Measurements from ENCODE around the gene SUPT6H.
"Not testable (repeated sequence)": the region's sequence is repeated elsewhere in the genome, so short reads cannot be mapped to it uniquely, and the experiment has no call there.

Gene SUPT6H

GRCh38 chr17:28655160-28655559 lies 6.8 kb upstream of the SUPT6H start:
- no peak for FAIRE-seq

GRCh38 chr17:28657756-28658155 lies 4.2 kb upstream of the SUPT6H start:
- FAIRE-seq = no peak

GRCh38 chr17:28658342-28658741 lies 3.7 kb upstream of the SUPT6H start:
- not testable (repeated sequence) for FAIRE-seq

GRCh38 chr17:28658766-28659496 lies 3.1 kb upstream of the SUPT6H start:
- FAIRE-seq = not testable (repeated sequence)

GRCh38 chr17:28659497-28659881 lies 2.5 kb upstream of the SUPT6H start:
- not testable (repeated sequence) for FAIRE-seq

GRCh38 chr17:28662527-28662829 lies 473 bp downstream of the SUPT6H start:
- FAIRE-seq = no peak

GRCh38 chr17:28663723-28664122 lies 1.7 kb downstream of the SUPT6H start:
- no peak for FAIRE-seq

- FAIRE-seq = no peak
Observed at GRCh38 chr17:28665994-28666393, 4.0 kb downstream of the SUPT6H start.

- no peak for FAIRE-seq
Observed at GRCh38 chr17:28667870-28668269, 5.9 kb downstream of the SUPT6H start.

GRCh38 chr17:28669918-28670317 lies 7.9 kb downstream of the SUPT6H start:
- no peak for FAIRE-seq

- FAIRE-seq = no peak
Observed at GRCh38 chr17:28675490-28675889, 13.5 kb downstream of the SUPT6H start.

- FAIRE-seq = no peak
Observed at GRCh38 chr17:28675980-28676379, 14.0 kb downstream of the SUPT6H start.

- FAIRE-seq = no peak
Observed at GRCh38 chr17:28682655-28683054, 20.6 kb downstream of the SUPT6H start.

GRCh38 chr17:28684963-28685362 lies 23.0 kb downstream of the SUPT6H start:
- FAIRE-seq = no peak

GRCh38 chr17:28685366-28685765 lies 23.4 kb downstream of the SUPT6H start:
- no peak for FAIRE-seq

- no peak for FAIRE-seq
Observed at GRCh38 chr17:28686296-28686695, 24.3 kb downstream of the SUPT6H start.

- no peak for FAIRE-seq
Observed at GRCh38 chr17:28688481-28688880, 26.5 kb downstream of the SUPT6H start.

- FAIRE-seq = no peak
Observed at GRCh38 chr17:28689011-28689410, 27.0 kb downstream of the SUPT6H start.

GRCh38 chr17:28693869-28694268 lies 31.9 kb downstream of the SUPT6H start:
- FAIRE-seq = no peak

GRCh38 chr17:28698253-28698941 lies 36.4 kb downstream of the SUPT6H start:
- FAIRE-seq = no peak

- FAIRE-seq = no peak
Observed at GRCh38 chr17:28700278-28700677, 38.3 kb downstream of the SUPT6H start.

- no peak for FAIRE-seq
Observed at GRCh38 chr17:28700830-28701492, 39.0 kb downstream of the SUPT6H start.

- FAIRE-seq = no peak
Observed at GRCh38 chr17:28702026-28702751, 40.2 kb downstream of the SUPT6H start.

- FAIRE-seq = no peak
Observed at GRCh38 chr17:28702752-28703150, 40.7 kb downstream of the SUPT6H start.
